HG02610 (cell line): ENCODE measurements around the gene YWHAG.
"Not testable (repeated sequence)": the region's sequence is repeated elsewhere in the genome, so short reads cannot be mapped to it uniquely, and the experiment has no call there.

Experiments used
- ATAC-seq: cut with Tn5 transposase; IDR thresholded peaks from one replicate; pipeline ENCODE4 v1.9.1; 2021; ENCODE audit warnings: mild to moderate bottlenecking, moderate library complexity; ENCODE audit not compliant: unreplicated experiment

Gene YWHAG

GRCh38 chr7:76349313-76349885 is 9.4 kb downstream of the YWHAG start:
- no peak for ATAC-seq

- no peak for ATAC-seq
These were observed 11.1 kb downstream of the YWHAG start for GRCh38 chr7:76347710-76348109.

GRCh38 chr7:76346778-76347177 is 12.0 kb downstream of the YWHAG start:
- ATAC-seq, result no peak

- ATAC-seq, result no peak
These were observed 12.7 kb downstream of the YWHAG start for GRCh38 chr7:76346097-76346496.

- ATAC-seq, result no peak
These were observed 14.9 kb downstream of the YWHAG start for GRCh38 chr7:76343931-76344321.

- ATAC-seq, result no peak
These were observed 15.4 kb downstream of the YWHAG start for GRCh38 chr7:76343294-76343930.

GRCh38 chr7:76342222-76342621 is 16.6 kb downstream of the YWHAG start:
- no peak for ATAC-seq

- ATAC-seq, result no peak
These were observed 18.1 kb downstream of the YWHAG start for GRCh38 chr7:76340617-76341131.

- no peak for ATAC-seq
These were observed 20.3 kb downstream of the YWHAG start for GRCh38 chr7:76338298-76339084.

GRCh38 chr7:76337147-76337546 is 21.6 kb downstream of the YWHAG start:
- ATAC-seq, result no peak

GRCh38 chr7:76336094-76336493 is 22.7 kb downstream of the YWHAG start:
- no peak for ATAC-seq

- ATAC-seq, result not testable (repeated sequence)
These were observed 23.4 kb downstream of the YWHAG start for GRCh38 chr7:76335417-76335816.

- no peak for ATAC-seq
These were observed 24.3 kb downstream of the YWHAG start for GRCh38 chr7:76334320-76334967.

- no peak for ATAC-seq
These were observed 25.2 kb downstream of the YWHAG start for GRCh38 chr7:76333511-76334101.

GRCh38 chr7:76332078-76332477 is 26.7 kb downstream of the YWHAG start:
- ATAC-seq, result no peak

- ATAC-seq, result no peak
These were observed 28.1 kb downstream of the YWHAG start for GRCh38 chr7:76330673-76331072.

- ATAC-seq, result no peak
These were observed 28.5 kb downstream of the YWHAG start for GRCh38 chr7:76330261-76330660.

- no peak for ATAC-seq
These were observed 29.3 kb downstream of the YWHAG start for GRCh38 chr7:76329479-76329878.

GRCh38 chr7:76328389-76328788 is 30.4 kb downstream of the YWHAG start:
- ATAC-seq, result no peak

GRCh38 chr7:76327610-76328009 is 31.2 kb downstream of the YWHAG start:
- ATAC-seq, result no peak

- ATAC-seq, result no peak
These were observed 32.1 kb downstream of the YWHAG start for GRCh38 chr7:76326646-76327233.
